GM23338 (cell line): Measurements from ENCODE around the gene MGAT5. TPM values are rescaled to one million over a fixed set of nuclear protein-coding genes. Genes with fewer than 3 reads are reported as not detected.

Source experiments
- ATAC-seq: fragments of 200-7000 bp; cut with Tn5 transposase; 3 replicates; pipeline ENCODE4 v1.9.1; 2020
- DNase-seq: peaks from one replicate; pipeline ENCODE4 v3.0.0-alpha.2; 2015; ENCODE audit warnings: low spot score
- H2AFZ ChIP-seq: fragments of 200-600 bp; sonication (generic); 2 replicates; pipeline ENCODE4 v1.8.0; 2016; ENCODE audit warnings: antibody characterized with exemption, mild to moderate bottlenecking, moderate library complexity
- H3F3A ChIP-seq: fragments of 200-600 bp; sonication (generic); replicated peaks from 2 replicates; pipeline ENCODE4 v1.8.0; 2017; ENCODE audit warnings: antibody characterized with exemption, mixed run types, low read depth
- H3K27ac ChIP-seq: fragments of 200-600 bp; sonication (generic); 2 replicates; pipeline ENCODE4 v1.6.1; 2016; ENCODE audit warnings: low read depth
- H3K27me3 ChIP-seq: fragments of 200-600 bp; sonication (generic); 2 replicates; pipeline ENCODE4 v1.8.0; 2016; ENCODE audit warnings: mild to moderate bottlenecking, mixed run types, moderate library complexity; ENCODE audit not compliant: insufficient read depth
- H3K36me3 ChIP-seq: fragments of 200-600 bp; sonication (generic); 2 replicates; pipeline ENCODE4 v1.8.0; 2016; ENCODE audit warnings: mild to moderate bottlenecking; ENCODE audit not compliant: insufficient read depth
- H3K4me1 ChIP-seq: fragments of 200-600 bp; sonication (generic); 2 replicates; pipeline ENCODE4 v1.8.0; 2016; ENCODE audit warnings: mild to moderate bottlenecking, moderate library complexity; ENCODE audit not compliant: insufficient read depth
- H3K4me2 ChIP-seq: fragments of 200-600 bp; sonication (generic); 2 replicates; pipeline ENCODE4 v1.7.1; 2017; ENCODE audit warnings: mixed run types
- H3K4me3 ChIP-seq: fragments of 200-600 bp; sonication (generic); 2 replicates; pipeline ENCODE4 v1.6.1; 2016; ENCODE audit warnings: mixed run types
- H3K79me2 ChIP-seq: fragments of 200-600 bp; sonication (generic); replicated peaks from 2 replicates; pipeline ENCODE4 v1.8.0; 2017; ENCODE audit warnings: mild to moderate bottlenecking; ENCODE audit not compliant: insufficient read depth
- H3K9me2 ChIP-seq: fragments of 200-600 bp; sonication (generic); 2 replicates; pipeline ENCODE4 v1.8.0; 2017; ENCODE audit not compliant: insufficient read depth
- H4K20me1 ChIP-seq: fragments of 200-600 bp; sonication (generic); replicated peaks from 2 replicates; pipeline ENCODE4 v1.8.0; 2017; ENCODE audit warnings: mild to moderate bottlenecking; ENCODE audit not compliant: insufficient read depth
- H3K27ac Mint-ChIP-seq: 2 replicates; pipeline ENCODE4 v1.8.0; 2020; ENCODE audit warnings: inconsistent platforms, mild to moderate bottlenecking, moderate library complexity, mixed read lengths
- H3K27me3 Mint-ChIP-seq: 3 replicates; pipeline ENCODE4 v1.8.0; 2022; ENCODE audit warnings: low read depth, mild to moderate bottlenecking, moderate library complexity, mixed read lengths, inconsistent platforms; ENCODE audit not compliant: insufficient read depth, poor library complexity
- H3K36me3 Mint-ChIP-seq: 3 replicates; pipeline ENCODE4 v1.8.0; 2021; ENCODE audit warnings: low read depth, mild to moderate bottlenecking, inconsistent platforms, moderate library complexity, mixed read lengths
- H3K4me1 Mint-ChIP-seq: 3 replicates; pipeline ENCODE4 v1.8.0; 2020; ENCODE audit warnings: mild to moderate bottlenecking, inconsistent platforms, mixed read lengths
- H3K4me3 Mint-ChIP-seq: 3 replicates; pipeline ENCODE4 v1.8.0; 2021; ENCODE audit warnings: moderate library complexity, mild to moderate bottlenecking, inconsistent platforms, mixed read lengths
- H3K9me3 Mint-ChIP-seq: 3 replicates; pipeline ENCODE4 v1.8.0; 2020; ENCODE audit warnings: moderate library complexity, mild to moderate bottlenecking, inconsistent platforms, mixed read lengths
- EZH2 ChIP-seq: fragments of 200-600 bp; sonication (generic); IDR thresholded peaks from one replicate; pipeline ENCODE4 v1.8.0; 2017; ENCODE audit warnings: antibody characterized with exemption, mild to moderate bottlenecking, low read depth; ENCODE audit not compliant: unreplicated experiment
- JUNB ChIP-seq: IDR thresholded peaks from one replicate; pipeline ENCODE4 v1.6.1; 2016; ENCODE audit warnings: antibody characterized with exemption; ENCODE audit not compliant: unreplicated experiment
- POLR2AphosphoS5 ChIP-seq: IDR thresholded peaks from 2 replicates; pipeline ENCODE4 v1.6.1; 2016; ENCODE audit warnings: antibody characterized with exemption, low read depth
- ZNF331 ChIP-seq: fragments of 250-450 bp; sonication (Bioruptor Pico); IDR thresholded peaks from 2 replicates; pipeline ENCODE4 v1.5.0; 2020; ENCODE audit warnings: low read depth, mild to moderate bottlenecking, moderate library complexity
- ZNF462 ChIP-seq: fragments of 250-450 bp; sonication (Bioruptor Pico); IDR thresholded peaks from 2 replicates; pipeline ENCODE4 v1.5.0; 2020; ENCODE audit warnings: mild to moderate bottlenecking, moderate library complexity
- polyA plus RNA-seq: library from polyadenylated mRNA; unstranded; fragments of >200 nt; fragmentation: Nextera tagmentation; extraction: Ambion mirVana; gene quantifications from 2 replicates; pipeline ENCODE4 v1.2.1, GENCODE V29; 2016
- total RNA-seq: library from RNA; depleted of rRNA; stranded (reverse); fragments of >200 nt; shearing (Covaris generic); gene quantifications from 2 replicates; pipeline ENCODE4 v1.2.3, GENCODE V29; 2014
- TF ChIP-seq, protein P1 (sequence below): IDR thresholded peaks from 2 replicates; pipeline ENCODE4 v1.6.1; 2016; ENCODE audit warnings: antibody characterized with exemption

Gene MGAT5
- total and polyA plus RNA-seq, 2 experiments from 2014 or later = 4.6 to 27.6 TPM

DNA sequence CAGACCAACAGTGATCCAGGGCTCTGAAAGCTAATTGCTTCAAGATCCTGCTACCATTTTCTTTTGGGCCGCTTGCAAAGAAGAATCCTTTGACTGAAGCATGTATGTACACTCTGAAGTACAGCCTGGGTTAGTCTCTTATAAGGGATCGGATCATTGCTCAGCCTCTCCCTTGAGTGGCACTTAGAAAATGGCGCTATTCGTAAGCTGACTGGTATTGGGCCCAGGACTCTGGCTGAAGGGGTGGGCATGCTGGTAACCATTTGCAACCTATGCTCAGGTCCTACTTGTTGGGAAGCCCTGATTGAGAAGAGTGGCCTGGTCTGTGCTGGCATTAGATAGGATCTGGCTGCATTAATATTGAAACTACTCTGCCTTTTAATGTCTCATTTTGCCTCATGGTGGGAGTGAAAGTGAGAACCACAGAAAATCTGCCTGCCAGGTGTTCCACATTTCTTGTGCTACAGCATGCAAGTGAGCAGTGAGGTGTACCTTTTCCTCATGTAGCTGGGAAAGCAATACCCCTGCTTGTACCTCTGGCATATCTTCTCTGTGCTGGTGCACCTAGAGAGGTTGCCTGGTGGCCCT is 661 bp upstream of the MGAT5 start (continued):
- no peak for TF ChIP-seq ZNF462 (CRISPR knock-in tag)

DNA sequence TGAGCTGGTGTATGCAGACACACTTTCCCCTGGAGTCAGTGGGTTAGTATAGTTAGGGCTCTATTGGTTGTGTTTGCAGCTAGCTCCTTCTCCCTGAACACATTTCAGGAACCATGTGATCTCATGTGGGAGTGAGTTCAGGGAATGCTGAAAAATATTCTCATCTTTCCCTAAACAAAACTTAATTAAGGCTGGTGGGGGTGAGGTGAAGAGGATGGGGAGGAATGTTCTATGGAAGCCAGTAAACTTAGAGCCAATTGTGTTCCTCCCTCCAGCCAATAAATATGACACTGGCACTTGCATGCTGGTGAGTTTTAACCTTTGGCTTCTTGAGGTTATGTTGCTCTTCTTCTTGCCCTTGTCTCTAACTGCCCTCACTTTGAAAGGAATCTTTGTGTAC is 952 bp downstream of the MGAT5 start:
- Mint-ChIP-seq H3K9me3 (no peaks in the 10 kb centered on the region), H3K27me3 (no peaks in the 10 kb centered on the region), H3K27ac (no peak overlapping the region; the same call in 1 of the 2 replicates), H3K36me3 (no peaks in the 10 kb centered on the region), H3K4me1 (peaks cover 17% of the 10 kb centered on the region), H3K4me3 (no peak overlapping the region)
- no peak overlapping the region for H3K4me2 ChIP-seq
- peaks cover 7% of the 10 kb centered on the region; the same call in 1 of the 2 replicates for H4K20me1 ChIP-seq
- ATAC-seq (no peak), DNase-seq (no peak)
- H3K4me3 ChIP-seq = no peak overlapping the region
- peaks cover 2% of the 10 kb centered on the region; the same call in 1 of the 2 replicates for H3K9me2 ChIP-seq
- H3K27ac ChIP-seq = no peak overlapping the region
- H3F3A ChIP-seq = no peaks in the 10 kb centered on the region
- no peaks in the 10 kb centered on the region for H3K4me1 ChIP-seq
- H3K27me3 ChIP-seq = no peaks in the 10 kb centered on the region
- no peak overlapping the region for H2AFZ ChIP-seq
- no peaks in the 10 kb centered on the region for H3K36me3 ChIP-seq
- H3K79me2 ChIP-seq = peaks cover 23% of the 10 kb centered on the region
- TF ChIP-seq POLR2AphosphoS5 = no peak
- TF ChIP-seq, protein P1, sequence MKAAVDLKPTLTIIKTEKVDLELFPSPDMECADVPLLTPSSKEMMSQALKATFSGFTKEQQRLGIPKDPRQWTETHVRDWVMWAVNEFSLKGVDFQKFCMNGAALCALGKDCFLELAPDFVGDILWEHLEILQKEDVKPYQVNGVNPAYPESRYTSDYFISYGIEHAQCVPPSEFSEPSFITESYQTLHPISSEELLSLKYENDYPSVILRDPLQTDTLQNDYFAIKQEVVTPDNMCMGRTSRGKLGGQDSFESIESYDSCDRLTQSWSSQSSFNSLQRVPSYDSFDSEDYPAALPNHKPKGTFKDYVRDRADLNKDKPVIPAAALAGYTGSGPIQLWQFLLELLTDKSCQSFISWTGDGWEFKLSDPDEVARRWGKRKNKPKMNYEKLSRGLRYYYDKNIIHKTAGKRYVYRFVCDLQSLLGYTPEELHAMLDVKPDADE = no peak
- TF ChIP-seq ZNF462 (CRISPR knock-in tag) = no peak
- no peak for TF ChIP-seq EZH2
- TF ChIP-seq ZNF331 (CRISPR knock-in tag) = no peak
- TF ChIP-seq JUNB = no peak
